NCI-H1436 (cell line): Measurements from ENCODE around the gene TMPRSS9.
"Not testable (repeated sequence)": the region's sequence is repeated elsewhere in the genome, so short reads cannot be mapped to it uniquely, and the experiment has no call there.

Experiments
- DNase-seq: peaks from one replicate; lab custom pipeline; 2025; lab: John Stamatoyannopoulos, UW

TMPRSS9 gene

GRCh38 chr19:2438178-2438577 lies 78.1 kb downstream of the TMPRSS9 start:
- no peak for DNase-seq

GRCh38 chr19:2440515-2440914 lies 80.5 kb downstream of the TMPRSS9 start:
- DNase-seq: no peak

DNA sequence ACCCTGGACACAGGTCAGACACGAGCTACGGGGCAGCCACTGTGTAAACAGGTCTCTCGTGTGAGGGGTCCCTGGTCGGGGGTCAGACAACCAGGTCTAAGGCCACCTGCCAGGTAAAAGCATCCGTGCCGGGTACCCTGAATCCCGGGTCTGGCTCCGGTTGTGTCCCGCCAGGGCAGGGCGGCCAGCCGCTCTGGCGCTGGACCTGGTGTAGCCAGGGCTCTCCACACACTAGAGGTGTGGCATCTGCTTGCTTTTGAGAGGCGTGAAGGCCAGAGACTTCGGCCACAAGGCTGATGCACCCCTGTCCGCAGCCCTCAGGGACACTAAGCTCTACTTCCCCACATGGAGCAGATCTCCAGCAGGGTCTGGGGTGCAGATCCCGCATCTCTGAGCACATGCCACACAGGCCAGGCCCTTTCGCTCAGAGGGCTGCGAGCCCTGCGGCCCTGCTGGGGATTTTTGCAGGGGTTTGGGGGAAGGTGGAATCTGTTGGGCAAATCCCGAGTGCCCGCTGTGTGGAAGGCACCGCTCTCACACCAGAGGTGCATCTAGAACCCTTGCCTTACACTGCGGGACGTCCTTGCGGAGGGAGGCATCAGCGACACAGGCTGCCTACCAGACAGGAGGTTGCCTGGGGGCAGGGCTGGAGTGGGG lies 81.2 kb downstream of the TMPRSS9 start:
- no peak for DNase-seq

- no peak for DNase-seq
Measured at GRCh38 chr19:2443116-2443784, 83.2 kb downstream of the TMPRSS9 start.

DNA sequence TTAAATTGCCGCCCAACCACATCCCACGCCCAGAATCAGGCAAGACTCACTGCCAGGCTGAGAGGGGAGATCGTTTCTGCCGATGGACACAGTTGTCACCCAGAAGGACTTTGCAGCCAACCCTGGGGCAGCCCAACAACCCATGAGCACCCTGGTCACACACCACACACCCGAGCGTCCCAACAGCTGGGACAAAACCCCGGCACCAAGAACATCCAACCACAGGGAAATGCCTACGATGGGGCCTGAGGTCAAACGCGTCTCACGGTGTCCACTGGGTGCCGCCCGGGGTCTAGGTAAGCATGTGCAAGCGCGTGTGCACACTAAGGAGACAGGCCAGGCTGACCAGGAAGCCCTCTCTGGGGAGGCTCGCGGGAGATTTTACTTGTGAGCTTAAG lies 83.7 kb downstream of the TMPRSS9 start:
- no peak for DNase-seq

DNA sequence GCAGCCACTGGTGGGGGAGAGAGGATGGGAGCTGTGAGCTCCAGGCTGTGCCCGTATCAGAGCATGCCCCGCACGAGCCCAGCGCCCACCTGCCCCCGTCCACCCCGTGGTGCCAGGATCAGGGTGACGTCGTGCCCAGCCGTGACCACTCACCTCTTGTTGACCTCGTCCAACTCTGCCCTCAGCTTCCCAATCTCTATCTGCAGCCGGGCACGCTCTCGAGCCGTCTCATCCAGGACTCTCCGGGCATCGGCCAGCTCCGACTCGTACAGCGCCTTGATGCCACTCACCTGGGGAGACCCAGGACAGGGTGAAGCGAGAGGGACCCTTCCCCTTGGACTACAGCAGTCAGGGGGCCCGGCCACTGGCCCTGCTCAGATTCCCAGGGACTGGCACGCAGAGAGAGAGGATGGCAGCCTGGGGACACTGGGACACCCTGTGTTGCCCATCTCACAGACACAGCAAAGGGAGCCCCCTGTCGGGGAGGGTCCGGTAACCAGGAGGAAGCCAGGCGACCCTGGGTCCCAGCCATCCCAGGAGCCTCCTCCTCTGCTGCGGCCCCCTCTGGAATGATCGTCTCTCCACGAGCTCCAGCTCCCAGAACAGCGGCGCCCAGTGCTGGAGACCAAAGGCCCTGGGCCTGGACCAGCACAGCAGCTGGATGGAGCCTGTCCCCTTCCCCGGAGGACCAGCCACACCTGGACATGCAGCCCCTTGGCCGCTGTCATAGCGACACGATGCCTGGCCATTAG lies 84.4 kb downstream of the TMPRSS9 start:
- no peak for DNase-seq

DNA sequence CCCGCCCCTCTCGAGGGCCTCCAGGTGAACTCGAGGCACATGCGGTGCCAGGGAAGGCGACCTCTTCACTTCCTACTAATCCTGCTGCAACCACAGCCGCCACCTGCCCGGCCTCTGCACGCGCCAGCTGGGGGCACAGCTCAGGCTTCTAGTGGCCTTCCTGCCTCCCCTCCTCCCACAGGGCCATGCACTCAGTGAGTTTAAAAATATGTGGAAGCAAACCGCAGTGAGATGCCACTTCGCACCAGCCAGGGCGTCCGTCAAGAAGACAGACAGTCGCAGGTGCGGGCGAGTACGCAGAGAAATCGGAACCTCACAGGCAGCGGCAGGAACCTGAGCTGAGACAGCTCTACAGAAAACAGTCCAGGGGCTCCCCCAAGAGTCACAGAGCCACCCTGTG lies 86.3 kb downstream of the TMPRSS9 start:
- no peak for DNase-seq

DNA sequence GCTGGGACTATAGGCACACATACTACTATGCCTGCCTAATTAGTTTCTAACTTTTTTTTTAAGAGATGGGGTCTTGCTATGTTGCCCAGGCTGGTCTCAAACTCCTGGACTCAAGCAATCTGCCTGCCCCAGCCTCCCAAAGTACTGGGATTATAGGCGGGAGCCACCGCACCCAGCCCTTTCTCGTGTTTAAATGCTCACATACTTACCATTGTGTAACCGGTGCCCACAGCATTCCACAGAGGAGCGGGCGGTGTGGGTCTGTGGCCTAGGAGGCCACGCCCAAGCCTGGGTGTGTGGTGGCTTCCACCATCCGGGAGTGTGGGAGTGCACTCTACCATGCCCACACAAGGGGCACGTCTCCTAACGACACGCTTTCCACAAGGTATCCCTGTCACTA lies 89.0 kb downstream of the TMPRSS9 start:
- DNase-seq: no peak

DNA sequence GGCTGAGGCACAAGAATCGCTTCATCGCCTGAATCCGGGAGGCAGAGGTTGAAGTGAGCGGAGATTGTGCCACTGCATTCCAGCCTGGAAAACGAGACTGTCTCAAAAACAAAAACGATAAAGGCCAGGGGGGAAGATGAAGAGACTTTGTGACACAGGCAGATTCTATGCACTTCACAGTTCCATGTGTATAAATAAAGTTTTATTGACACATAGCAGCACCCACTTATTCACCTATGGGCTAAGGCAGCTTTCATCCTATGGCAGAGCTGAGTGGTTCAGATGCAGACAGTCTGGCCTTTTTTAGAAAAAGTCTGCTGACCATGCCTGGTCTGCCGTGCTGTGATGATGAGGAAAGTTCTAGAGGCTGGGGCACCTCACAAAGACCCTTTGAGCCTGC lies 91.1 kb downstream of the TMPRSS9 start:
- DNase-seq: no peak

DNA sequence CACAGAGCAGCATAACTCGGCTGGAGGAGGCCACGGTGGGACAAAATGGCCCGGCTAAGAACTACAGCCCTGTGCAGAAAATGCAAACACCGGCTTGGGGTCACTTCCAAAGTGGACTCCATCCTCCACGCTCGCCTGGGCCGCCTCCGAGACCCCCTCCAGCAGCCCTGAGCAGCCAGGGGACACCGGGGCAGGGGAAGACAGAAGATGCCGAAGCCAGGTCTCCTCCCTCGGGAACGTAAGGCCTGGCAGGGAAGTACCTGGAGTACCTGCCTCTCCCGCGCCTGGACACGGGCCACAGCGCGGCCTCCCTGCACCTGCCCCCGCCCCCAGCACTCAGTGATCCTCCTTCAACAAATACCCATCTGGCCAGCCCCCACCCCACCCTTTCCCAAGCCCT lies 91.7 kb downstream of the TMPRSS9 start:
- no peak for DNase-seq

DNA sequence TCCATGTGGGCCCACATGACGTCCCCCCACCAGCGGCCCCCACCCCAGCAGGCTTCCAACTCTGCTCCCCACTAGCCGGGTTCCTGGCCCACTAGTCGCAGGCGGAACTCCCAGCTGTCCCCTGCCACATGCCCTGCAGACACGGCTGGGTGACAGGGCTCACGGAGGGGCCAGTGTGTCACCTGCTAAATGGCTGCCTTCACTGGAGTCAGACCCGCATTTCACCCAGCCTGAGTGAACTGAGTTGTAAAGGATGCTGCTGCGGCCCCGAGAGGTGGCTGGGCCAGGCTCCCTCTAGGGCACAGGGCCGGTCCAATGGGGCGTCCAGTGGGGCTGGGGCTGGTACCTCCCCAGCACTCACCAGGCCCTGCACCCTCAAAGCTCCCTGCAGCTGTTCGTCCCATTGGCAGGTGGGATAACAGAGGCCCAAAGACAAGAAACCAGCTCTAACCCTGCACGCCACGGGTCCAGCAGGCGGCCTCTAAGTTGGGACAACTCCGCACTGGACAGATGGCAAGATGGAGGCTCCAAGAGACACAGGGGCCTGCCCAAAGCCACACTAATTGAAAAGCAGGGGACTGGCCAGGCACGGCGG lies 93.5 kb downstream of the TMPRSS9 start:
- no peak for DNase-seq

GRCh38 chr19:2454199-2454961 lies 94.3 kb downstream of the TMPRSS9 start:
- DNase-seq: no peak

- no peak for DNase-seq
Measured at GRCh38 chr19:2454962-2455850, 95.1 kb downstream of the TMPRSS9 start.

GRCh38 chr19:2455851-2456570 lies 95.9 kb downstream of the TMPRSS9 start:
- no peak for DNase-seq

DNA sequence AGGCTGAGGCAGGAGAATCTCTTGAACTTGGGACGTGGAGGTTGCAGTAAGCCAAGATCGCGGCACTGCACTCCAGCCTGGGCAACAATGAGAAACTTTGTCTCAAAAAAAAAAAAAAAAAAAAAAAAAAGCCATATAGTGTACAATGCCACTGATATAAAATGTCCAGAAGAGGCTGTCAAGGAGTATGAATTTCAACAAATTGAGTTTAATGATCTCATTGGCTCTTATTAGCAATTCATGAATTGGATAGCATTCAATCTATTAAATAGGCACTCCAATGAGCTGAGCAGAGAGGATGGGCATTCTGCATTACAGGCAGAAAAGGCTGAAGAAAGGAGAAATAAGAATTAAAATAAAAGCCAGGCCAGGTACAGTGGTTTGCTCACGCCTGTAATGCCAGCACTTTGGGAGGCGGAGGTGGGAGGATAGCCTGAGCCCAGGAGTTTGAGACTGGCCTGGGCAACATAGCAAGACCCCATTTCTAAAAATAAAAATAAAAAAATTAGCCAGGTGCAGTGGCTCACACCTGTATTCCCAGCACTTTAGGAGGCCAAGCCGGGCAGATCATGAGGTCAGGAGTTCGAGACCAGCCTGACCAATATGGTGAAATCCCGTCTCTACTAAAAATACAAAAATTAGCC lies 97.5 kb downstream of the TMPRSS9 start:
- no peak for DNase-seq

DNA sequence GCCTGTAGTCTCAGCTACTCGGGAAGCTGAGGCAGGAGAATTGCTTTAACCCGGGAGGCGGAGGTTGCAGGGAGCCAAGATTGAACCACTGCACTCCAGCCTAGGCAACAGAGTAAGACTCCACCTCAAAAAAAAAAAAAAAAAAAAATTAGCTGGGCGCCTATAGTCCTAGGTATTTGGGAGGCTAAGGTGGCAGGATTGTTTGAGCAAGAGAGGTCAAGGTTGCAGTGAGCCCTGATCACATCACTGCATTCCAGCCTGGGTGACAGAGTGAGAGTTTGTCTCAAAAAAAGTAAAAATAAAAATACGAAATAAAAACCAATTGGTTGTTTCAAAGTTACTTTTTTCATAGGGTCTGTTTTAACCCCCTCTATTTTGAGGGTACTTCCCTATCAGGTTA lies 98.0 kb downstream of the TMPRSS9 start:
- DNase-seq: no peak

DNA sequence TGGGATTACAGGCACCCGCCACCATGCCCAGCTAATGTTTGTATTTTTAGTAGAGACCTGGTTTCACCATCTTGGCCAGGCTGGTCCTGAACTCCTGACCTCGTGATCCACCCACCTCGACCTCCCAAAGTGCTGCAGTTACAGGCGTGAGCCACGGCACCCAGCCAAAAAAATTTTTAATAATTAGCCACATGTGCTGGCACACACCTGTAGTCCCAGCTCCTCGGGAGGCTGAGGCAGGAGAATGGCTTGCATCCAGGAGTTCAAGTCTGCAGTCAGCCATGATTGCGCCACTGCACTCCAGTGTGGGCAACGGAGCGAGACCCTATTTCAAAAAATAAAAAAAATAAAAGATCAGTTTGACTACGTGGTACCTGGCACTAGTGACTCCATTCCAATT lies 98.7 kb downstream of the TMPRSS9 start:
- not testable (repeated sequence) for DNase-seq

DNA sequence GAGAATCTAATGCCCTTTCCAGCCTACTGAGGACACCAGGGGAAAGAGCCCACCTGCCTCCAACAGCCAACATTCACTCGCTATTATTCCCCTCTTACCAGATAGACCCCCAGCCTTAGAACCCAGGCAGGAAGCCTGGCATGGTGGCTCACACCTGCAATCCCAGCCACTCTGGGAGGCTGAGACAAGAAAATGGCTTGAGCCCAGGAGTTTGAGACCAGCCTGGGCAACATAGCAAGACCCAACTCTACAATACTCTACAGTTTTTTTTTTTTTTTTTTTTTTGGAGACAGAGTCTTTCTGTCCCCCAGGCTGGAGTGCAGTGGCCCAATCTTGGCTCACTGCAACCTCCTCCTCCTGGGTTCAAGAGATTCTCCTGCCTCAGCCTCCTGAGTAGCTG lies 100.2 kb downstream of the TMPRSS9 start:
- DNase-seq: no peak

GRCh38 chr19:2461751-2462634 lies 101.9 kb downstream of the TMPRSS9 start:
- peak; percentile 66 for DNase-seq
